Hindlimb muscle (tissue), 1 donor: Measurements from ENCODE around the gene HNMT. TPM values are rescaled to one million over a fixed set of nuclear protein-coding genes. Genes with fewer than 3 reads are reported as not detected.
"Not testable (repeated sequence)": the region's sequence is repeated elsewhere in the genome, so short reads cannot be mapped to it uniquely, and the experiment has no call there.

Source experiments
- DNase-seq: peaks from one replicate; pipeline ENCODE4 v3.0.0-alpha.2; 2013
- polyA plus RNA-seq: library from polyadenylated mRNA; unstranded; fragments of 120-200 nt; gene quantifications from one replicate; pipeline ENCODE4 v1.2.1, GENCODE V29; 2013; ENCODE audit not compliant: insufficient read length

The HNMT gene
- polyA plus RNA-seq, 1 donor, result 26.9 TPM

DNA sequence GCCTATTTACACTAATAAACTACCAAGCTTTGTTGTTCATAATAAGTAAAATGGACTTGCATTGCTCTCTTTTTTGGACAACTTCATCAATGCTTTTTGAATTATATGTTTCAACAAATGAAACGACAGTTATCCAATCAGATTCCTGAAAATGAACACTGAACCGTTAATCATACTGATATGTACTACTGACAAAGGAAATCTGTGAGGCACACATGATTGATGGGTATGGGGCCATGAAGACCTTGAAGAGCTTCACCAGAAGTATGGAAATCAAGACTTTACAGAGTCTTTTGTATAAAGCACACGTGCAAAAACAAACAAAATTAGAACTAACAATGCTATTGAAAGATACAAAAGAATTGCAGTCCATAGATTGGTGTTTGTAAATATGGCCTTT lies 51.2 kb downstream of the HNMT start:
- no peak for DNase-seq

DNA sequence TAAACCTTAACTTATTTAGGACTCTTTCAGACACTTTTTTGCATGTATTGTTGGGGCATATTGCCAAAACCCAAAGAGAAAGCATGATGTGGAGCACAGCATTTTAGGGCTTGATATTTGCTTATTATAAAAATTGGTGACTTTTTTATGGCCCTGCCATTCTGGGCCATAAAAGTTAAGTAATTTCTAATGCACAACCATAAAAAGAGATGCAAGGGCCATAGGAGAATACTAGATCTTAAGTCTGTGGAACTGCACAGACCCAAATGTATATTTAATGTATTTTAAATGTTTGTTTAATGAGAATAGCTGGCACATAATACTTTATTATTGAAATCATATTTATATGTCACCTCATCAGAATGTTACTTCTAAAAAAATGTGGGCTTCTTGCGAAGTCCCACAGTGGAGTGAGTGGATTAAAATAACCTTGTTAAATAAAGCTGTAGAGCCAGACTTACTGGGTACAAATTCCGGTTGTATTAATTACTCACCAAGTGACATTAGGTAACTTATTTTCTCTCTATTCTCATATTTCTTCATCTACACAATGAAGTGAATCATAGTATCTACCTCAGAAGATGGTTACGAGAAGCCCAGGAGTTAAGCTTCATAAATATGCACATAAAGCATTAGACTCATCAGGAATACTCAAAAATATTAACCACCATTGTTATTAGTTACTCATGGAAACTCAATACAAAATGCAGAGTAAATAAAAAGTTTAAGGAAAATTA lies 52.2 kb downstream of the HNMT start:
- DNase-seq, result no peak

DNA sequence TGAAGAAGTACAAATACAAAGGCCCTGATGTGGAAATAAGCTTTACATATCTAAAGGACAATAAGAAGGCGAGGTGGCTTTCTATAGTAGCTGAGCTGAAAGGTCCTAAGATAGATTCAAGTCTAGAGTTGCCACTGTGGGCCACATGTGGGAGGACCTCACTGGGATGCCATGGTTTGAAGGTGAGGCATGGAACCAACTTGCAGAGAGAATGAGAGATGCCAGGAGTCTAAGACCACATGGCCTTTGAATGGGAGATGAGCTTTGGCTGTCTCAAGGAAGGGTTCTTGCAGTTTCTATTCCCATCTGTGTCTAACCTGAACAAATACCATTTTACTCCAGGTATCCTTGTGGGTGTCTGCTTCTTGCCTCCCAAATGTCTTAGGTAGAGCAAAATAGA lies 53.6 kb downstream of the HNMT start:
- DNase-seq, result no peak

DNA sequence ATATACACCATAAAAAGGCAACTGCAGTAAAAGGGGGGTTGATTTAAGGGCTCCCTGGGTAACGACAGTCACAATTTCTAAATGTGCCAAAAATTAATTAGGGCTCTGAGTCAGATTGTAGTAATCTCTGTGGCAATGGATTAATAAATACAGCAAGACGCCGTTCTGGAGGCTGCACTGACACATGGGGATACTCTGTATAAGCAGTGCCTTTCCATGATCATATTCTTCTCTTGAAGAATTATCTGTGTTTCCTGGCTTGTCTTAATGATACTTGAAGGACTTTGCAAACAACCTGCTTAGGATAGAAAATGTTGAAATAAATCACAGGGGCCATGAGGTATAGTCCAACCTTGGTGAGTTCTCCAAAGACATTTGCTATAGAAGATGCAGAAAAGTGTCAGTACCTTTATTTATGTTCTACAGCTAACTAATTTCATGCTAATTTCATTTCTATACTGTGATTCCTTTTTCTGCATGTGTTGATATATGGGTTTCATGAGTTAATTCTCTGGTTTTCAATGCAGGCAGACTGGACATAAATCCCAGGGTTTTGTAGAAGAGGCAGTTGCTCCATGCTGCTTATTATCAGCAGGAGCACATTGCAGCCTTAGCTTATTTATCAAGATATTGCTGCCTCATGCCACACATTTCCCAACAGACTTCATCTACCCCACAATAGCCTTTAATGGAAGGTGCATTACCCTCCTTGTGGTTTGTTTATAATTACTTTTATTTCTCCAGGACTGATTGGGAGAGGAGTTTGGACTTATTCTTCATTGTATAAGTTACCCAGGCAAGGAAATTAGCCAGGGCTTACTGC lies 54.8 kb downstream of the HNMT start:
- DNase-seq, result no peak

DNA sequence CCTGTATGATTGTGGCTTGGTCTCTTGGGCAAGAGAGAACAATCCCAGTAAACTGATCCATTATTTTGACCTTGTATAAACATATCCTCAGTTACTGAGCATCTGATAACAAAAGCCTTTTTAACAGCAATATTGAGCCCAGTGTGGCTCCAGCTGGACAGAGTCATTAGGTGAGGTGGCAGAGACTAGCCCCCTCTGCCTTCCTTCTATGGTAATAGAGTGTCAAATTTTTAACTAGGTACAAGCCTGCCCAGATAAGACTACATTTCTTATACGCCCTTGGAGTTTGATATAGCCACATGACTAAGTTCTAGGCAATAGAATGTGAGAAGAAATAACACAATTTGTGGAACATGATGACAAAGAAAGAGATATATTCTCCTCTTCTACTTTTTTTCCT lies 56.2 kb downstream of the HNMT start:
- no peak for DNase-seq

DNA sequence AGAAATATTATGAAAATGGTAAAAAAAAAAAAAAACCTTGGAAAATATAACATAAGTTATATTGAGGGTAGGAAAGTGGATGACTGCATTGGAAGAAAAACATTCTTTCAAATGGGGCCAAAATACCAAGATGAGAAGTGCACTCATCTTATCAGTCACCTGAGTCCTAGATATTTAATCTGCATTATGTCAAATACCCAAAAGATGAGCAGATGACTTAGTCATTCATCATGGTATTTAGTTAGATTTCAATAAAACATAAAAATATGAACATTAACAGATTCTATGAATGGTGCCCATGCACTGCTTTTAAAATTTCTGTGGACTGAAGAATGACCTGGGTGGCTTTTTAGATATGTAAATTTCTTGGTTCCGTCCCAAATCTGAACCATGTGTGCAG lies 56.9 kb downstream of the HNMT start:
- DNase-seq, result no peak

DNA sequence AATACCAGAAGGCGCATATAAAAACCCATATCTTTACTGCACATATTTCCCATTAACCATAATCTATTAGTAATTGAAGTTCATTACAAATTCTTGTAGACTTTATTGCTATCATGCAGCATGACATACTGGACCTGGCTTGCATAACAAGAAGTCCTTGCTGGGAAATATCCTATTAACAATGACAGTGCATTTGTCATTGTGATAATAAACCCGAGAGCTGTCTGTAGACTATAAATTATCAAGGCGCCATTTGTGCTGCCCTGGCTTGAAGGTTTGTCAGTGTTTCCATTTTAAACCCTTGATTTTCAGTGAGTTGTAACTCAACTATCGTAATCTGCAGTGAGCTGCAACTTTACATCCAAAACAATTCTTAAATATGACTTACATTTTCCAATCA lies 59.0 kb downstream of the HNMT start:
- no peak for DNase-seq

DNA sequence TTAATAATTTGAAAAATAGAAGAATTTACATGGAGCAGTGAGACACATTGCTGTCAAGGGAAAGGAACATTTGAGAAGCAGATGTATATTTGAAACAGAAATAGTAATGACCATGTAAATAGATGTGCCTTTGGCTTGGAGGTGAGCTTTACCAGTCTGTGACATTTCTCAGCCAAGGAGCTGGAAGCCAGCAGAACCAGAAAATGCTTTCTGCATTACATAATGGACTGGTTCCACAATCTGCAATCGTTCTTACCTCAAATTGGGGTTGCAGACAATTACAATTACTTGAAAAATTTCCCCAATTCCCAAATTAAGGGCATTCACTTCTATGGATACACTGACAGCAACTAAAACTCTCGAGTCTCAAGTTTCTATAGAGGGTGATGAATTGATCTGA lies 59.7 kb downstream of the HNMT start:
- no peak for DNase-seq

DNA sequence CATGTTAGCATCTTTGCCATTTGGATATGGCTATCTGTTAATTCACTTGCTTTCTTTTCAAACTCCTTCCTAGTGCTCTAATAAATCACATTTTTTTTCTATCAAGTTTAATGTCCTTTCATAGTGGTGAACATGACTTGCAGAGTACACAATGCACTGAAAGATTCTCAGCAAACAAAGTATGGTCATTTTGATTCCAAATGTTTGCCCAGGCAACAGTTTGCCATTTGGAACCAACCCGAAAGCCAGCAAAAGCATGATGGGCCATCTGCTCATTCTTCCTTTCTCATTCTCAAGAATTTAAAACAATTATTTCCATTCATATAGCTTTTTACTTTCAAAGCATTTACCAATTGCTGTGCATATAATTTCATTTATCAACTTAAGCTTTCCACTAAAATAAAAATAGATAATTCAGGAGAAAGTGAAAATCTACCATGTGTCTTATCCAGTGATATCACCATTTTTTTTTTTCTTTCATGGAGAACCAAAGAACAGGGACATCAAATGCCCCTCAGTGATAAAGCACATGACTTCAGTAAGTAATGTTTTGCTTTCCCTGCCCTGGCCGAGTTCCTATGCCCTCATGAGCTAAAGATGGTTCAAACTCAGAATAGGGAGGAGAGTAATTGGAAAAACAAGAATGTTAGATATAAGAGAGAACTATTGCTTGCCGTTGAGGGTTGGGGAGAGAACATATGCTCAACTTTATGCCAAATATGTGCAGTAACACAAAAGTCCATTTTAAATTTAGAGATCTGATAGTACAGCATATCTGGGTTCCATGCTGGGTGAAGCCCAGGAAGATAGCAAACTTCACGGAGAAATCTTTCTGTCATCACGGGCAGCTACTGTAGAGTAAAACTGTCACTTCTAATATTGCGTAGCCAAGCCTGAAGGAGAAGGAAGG lies 62.1 kb downstream of the HNMT start:
- DNase-seq, result no peak

DNA sequence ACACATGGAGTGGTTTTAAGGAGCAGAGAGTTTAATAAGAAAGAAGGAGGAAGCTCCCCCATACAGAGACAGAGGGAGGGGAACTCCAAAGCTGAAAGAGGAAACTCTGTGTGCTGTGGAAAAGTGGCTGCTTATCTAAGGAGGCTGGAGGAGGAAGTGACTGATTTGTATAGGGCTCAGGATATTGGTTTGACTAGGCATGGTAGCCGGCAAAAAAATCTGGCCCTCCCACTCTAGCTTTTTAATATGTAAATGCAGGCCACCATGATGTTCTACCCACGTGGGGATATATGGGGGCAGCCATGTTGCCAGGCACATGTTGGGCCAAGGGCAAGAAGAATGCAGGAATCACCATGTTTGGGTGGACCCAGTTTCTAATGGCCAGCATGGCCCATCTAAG lies 64.3 kb downstream of the HNMT start:
- no peak for DNase-seq

DNA sequence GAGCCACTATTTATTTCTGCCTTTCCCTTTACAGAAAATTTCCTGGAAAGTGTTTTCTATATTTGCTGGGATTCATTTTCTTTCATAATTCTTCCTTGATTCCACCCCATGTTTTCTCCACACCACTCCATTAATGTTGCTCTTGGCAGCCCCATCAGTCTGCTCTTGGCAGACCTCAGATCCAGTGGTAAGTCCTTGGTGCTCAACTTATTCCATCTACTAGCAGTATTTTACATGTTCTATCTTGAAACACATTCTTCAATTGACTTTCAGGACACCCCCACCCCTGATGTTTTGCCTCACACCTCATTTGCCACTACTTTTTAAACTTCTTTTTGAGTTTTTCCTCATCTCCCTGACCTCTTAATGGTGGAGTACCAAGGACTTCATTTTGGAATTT lies 65.0 kb downstream of the HNMT start:
- peak; percentile 16 for DNase-seq

DNA sequence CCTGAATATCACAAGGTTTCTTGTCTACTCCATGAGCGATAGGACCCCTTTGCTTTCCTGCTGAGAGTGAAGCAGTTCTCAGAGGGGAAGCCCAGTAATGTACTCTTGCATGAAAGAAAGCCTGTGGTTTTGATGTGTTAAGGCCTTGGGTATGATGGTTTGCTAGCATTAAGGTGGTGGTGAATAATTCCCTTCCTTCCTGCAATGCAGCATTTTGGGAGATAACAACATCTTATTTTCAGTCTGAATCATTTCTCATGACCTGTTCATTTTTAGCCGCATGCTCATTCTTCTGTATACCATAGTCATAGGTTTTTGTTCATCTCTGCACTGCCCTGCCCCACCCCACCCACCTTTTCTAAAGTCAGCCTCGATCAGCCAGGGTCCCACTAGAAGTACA lies 66.2 kb downstream of the HNMT start:
- DNase-seq, result no peak

DNA sequence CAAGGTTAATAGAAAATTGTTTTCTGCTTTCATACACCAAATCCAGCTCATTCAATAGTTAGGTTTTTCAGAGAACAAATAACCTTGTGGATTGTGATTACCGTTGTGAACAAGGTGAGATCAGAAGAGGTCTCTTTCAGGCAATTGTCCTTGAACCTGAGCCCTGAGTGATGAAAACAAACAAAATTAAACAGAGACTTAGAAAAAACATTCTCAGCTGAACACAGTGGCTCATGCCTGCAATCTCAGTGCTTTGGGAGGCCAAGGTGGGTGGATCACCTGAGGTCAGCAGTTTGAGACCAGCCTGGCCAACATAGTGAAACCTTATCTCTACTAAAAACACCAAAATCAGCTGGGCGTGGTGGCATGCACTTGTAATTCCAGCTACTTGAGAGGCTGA lies 68.1 kb downstream of the HNMT start:
- no peak for DNase-seq

DNA sequence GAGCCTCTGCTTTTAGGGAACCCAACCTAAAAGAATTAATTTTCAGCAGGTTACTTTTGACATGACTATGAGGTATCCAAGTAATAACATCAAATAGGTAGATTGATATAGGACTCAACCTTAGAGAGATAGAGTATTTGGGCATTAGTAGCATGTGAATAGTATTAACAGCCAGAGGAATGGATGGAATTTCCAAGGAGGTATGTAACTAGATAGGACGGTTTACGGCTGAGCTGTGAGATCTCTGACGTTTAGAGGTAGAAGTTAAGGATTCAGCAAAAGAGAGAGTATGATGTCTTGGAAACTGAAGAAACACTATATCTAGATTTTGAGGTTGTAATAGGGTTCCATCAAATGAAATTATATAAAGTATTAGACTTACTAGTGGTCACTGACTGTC lies 70.3 kb downstream of the HNMT start:
- no peak for DNase-seq

DNA sequence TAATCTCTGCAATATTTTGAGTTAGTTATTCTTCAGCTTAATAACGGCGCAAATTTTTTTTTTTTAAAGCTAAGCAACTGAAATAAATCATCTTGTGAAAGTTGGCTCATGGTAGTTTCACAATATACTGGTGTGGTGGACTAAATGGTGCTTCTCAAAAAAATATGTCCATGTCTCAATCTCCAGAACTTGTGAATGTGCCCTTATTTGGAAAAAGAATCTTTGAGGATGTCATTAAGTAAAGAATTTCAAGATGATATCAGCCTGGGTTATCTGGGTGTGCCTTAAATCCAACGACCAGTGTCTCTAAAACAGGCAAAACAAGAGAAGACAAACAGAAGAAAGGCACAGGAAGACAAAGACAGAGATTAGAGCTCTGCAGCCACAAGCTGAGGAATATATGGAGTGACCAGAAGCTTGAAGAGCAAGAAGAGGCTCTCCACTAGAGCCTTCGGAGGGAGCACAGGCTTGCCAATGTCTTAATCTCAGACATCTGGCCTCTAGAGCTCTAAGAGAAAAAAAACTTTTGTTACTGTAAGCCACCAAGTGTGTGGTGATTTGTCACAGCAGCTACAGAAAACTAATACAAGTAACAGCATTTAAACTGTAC lies 71.4 kb downstream of the HNMT start:
- DNase-seq, result no peak

DNA sequence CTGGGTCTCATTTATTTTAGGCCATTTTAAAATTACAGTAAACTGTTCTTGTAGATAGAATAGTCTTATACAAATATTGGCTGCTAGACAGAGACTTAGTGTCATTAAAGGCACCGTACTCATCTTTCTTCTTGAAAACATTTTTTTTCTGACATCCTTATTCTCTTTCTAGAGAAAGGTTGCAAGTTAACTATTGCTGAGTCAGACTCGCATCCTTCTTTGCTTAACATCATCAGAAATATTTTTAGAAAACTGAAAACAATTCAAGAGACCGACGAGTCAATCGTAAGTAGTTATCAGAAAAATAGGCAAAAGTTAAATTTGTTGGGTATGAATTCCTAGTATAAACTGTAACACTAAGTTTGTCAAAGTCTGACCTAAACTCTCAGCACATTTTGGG lies 72.2 kb downstream of the HNMT start:
- no peak for DNase-seq

DNA sequence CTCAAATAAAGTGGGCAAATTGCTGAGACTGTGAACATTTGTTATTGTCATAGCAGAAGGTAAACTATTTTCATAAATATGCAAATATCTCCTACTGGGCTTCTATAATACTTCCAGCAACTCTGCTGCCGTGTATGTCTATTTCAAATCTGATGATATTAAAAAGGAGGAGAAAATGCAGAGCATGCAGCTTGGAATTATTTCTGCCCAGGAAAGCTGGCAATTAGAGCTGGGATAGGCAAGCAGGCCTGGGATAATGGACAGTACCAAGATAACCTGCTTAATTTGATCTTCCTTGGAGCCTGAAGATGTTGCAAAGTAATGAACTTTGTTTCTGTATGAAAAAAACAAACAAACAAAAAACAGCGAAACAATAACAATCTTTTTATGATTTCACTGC lies 72.8 kb downstream of the HNMT start:
- no peak for DNase-seq

DNA sequence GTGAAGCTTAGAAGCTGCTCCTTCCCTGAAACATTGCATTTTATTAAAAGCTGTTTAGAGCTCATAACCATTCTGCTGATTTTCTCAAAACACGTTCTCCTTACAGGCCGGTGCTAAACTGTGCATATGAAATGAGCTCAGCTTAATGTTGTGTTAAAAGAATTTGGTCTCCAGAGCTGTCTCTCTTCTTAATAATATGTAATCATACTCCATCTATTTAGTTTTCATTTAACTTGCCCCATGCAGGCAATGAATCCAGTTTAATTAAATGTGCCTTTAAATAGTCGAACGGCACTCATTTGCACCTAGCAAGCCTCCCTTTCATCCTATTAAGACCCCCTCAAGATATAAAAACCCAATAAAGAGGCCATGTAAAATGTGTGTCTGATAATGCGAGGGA lies 76.3 kb downstream of the HNMT start:
- DNase-seq, result no peak

DNA sequence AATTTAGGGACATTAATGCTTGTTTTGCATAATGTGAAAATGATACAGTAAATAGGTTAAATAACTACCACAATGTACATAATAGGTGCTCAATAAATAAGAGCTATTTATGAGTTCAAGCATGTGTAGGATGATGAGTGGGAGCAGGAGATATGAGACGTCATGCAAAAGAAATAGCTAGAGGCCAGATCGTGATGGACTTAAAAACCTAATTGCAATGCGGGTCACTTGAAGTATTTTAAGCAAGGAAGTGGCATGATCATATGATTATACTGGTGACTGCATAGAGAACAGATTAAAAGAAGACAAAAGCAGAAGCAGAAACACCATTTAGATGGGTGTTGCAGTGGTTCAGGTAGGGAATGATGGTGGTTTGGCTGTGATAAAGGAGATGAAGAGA lies 78.0 kb downstream of the HNMT start:
- DNase-seq, result no peak

DNA sequence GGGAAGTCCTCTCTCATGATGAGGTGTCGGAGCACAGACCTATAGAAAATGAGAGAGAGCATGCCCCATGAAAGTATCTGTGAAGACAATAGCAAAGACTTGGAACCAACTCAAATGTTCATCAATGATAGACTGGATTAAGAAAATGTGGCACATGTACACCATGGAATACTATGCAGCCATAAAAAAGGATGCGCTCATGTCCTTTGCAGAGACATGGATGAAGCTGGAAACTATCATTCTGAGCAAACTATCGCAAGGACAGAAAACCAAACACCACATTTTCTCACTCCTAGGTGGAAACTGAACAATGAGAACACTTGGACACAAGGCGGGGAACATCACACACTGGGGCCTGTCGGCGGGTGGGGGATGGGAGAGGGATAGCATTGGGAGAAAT lies 79.3 kb downstream of the HNMT start:
- not testable (repeated sequence) for DNase-seq

DNA sequence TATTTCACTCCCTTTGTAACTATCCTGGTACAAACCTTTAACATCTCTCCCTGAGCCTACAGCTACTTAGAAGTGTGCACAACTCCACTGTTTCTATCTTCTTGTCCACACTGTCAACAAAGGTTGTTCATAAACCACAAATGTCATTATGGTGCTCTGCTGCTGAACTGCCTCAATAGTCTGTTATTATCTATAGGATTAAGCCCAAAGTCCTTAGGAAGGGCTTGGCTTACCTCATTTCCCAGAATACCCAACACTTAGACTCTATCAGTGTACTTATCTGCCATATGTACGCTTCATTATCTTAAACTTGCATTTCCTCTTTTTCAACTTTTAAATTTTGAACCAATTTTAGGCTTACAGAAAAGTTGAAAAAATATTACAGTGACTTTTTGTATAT lies 94.2 kb downstream of the HNMT start:
- DNase-seq, result no peak

DNA sequence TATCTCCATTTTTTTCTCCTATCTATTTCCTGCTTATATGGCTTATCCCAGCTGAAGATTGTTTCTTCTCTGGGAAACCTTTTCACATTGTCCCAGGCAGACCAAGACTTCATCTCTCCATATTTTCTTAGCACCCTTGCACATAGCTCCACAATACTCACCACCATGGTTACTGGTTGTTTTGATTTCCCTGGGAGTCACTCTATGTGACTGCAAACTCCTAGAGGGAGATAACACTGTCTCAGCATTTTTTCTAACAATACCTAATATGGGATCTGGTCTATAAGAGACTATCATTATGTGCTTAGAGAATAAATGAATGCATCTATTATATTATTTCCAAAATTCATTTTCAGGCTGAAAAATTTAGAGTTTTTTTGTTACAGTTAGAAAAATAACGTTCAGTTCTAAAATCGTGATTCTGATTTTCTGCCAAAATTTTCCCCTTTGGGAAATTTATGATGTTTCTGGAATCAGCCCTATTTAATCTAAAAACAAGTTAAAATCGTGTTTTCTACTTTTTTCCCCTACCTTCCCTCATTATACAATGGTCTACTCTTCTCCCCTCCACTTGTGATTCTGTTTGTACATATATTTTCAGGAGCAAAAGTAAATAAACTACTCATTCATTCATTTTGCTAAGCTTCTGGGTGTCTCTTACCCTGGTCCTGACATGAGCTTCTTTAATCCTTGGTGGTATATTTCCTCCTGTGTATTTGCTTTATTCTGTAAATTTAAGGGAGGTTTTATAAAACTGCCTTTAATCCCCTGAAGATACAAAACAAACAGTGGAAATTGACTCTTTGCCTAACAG lies 95.4 kb downstream of the HNMT start:
- DNase-seq, result no peak
